SU-DHL-6 (cell line): ENCODE measurements around the gene RHBDL2.
"Not testable (repeated sequence)": the region's sequence is repeated elsewhere in the genome, so short reads cannot be mapped to it uniquely, and the experiment has no call there.

ENCODE experiments used
- H2AFZ ChIP-seq: fragments of 200-600 bp; sonication (generic); 2 replicates; pipeline ENCODE4 v1.6.1; 2014; ENCODE audit warnings: low read depth, mild to moderate bottlenecking, moderate library complexity, mixed read lengths, antibody characterized with exemption, low read length; ENCODE audit not compliant: severe bottlenecking
- H3F3A ChIP-seq: fragments of 200-600 bp; shearing (Covaris generic); 2 replicates; pipeline ENCODE4 v1.6.0; 2016; ENCODE audit warnings: antibody characterized with exemption, mild to moderate bottlenecking; ENCODE audit not compliant: insufficient read depth
- H3K27ac ChIP-seq: fragments of 200-600 bp; sonication (generic); 2 replicates; pipeline ENCODE4 v1.5.1; 2016; ENCODE audit warnings: low read depth, mild to moderate bottlenecking, low read length, moderate library complexity, mixed read lengths
- H3K27me3 ChIP-seq: fragments of 200-600 bp; sonication (generic), shearing (Covaris generic); 2 replicates; pipeline ENCODE4 v1.6.0; 2014; ENCODE audit warnings: mild to moderate bottlenecking, low read length
- H3K36me3 ChIP-seq: fragments of 200-600 bp; sonication (generic); 2 replicates; pipeline ENCODE4 v1.6.1; 2014; ENCODE audit warnings: mild to moderate bottlenecking, low read length, mixed read lengths
- H3K4me2 ChIP-seq: fragments of 300-600, 200-600 bp; shearing (Covaris generic), sonication (generic); 2 replicates; pipeline ENCODE4 v1.6.0; 2014; ENCODE audit warnings: low read length, low read depth, mild to moderate bottlenecking; ENCODE audit not compliant: poor library complexity, severe bottlenecking
- H3K4me3 ChIP-seq: fragments of 200-600 bp; sonication (generic); 2 replicates; pipeline ENCODE4 v1.5.1; 2014; ENCODE audit warnings: antibody characterized with exemption, low read length, mild to moderate bottlenecking, mixed read lengths; ENCODE audit not compliant: insufficient read depth, poor library complexity, severe bottlenecking
- H3K79me2 ChIP-seq: fragments of 200-600 bp; sonication (generic); 2 replicates; pipeline ENCODE4 v1.6.1; 2014; ENCODE audit warnings: mild to moderate bottlenecking, low read length, moderate library complexity; ENCODE audit not compliant: insufficient read depth
- H3K9ac ChIP-seq: fragments of 200-600 bp; sonication (generic); 2 replicates; pipeline ENCODE4 v1.7.0; 2014; ENCODE audit warnings: mild to moderate bottlenecking, low read length
- H3K9me2 ChIP-seq: fragments of 200-600 bp; sonication (generic); replicated peaks from 2 replicates; pipeline ENCODE4 v1.6.1; 2014; ENCODE audit warnings: low read length; ENCODE audit not compliant: insufficient read depth
- H3K9me3 ChIP-seq: fragments of 200-600 bp; sonication (generic); 2 replicates; pipeline ENCODE4 v1.6.1; 2014; ENCODE audit warnings: low read length, mixed read lengths; ENCODE audit not compliant: insufficient read depth
- H4K20me1 ChIP-seq: fragments of 200-600 bp; sonication (generic); 2 replicates; pipeline ENCODE4 v1.6.1; 2014; ENCODE audit warnings: low read depth, mild to moderate bottlenecking, antibody characterized with exemption, low read length, moderate library complexity, mixed read lengths
- CTCF ChIP-seq: fragments of 200-600 bp; sonication (generic); IDR thresholded peaks from one replicate; pipeline ENCODE4 v1.5.1; 2017; ENCODE audit warnings: antibody characterized with exemption, mild to moderate bottlenecking, low read length, moderate library complexity; ENCODE audit not compliant: insufficient read depth, poor library complexity, severe bottlenecking
- EZH2phosphoT487 ChIP-seq: fragments of 200-600 bp; sonication (generic), shearing (Covaris generic); conservative IDR thresholded peaks from 2 replicates; pipeline ENCODE4 v1.6.1; 2018; ENCODE audit warnings: mild to moderate bottlenecking, antibody characterized with exemption, low read length, moderate library complexity, mixed read lengths

The RHBDL2 gene

GRCh38 chr1:38848071-38848470, 93.6 kb downstream of the RHBDL2 start:
- no peaks in the 10 kb centered on the region for H3K9me3 ChIP-seq
- no peaks in the 10 kb centered on the region for H3F3A ChIP-seq
- no peaks in the 10 kb centered on the region for H3K9me2 ChIP-seq
- H4K20me1 ChIP-seq, result no peaks in the 10 kb centered on the region
- H3K27me3 ChIP-seq, result no peaks in the 10 kb centered on the region
- no peak overlapping the region for H3K4me3 ChIP-seq
- H2AFZ ChIP-seq, result no peak overlapping the region
- peaks cover 12% of the 10 kb centered on the region; the same call in 1 of the 2 replicates for H3K36me3 ChIP-seq
- peak overlapping the region; percentile 3 for H3K4me2 ChIP-seq
- H3K9ac ChIP-seq, result no peak overlapping the region
- H3K79me2 ChIP-seq, result no peaks in the 10 kb centered on the region
- TF ChIP-seq EZH2phosphoT487 (no peak), CTCF (no peak)
- H3K27ac ChIP-seq, result peak overlapping the region; percentile 56

- no peaks in the 10 kb centered on the region for H4K20me1 ChIP-seq
- H3K9me2 ChIP-seq, result no peaks in the 10 kb centered on the region
- no peak overlapping the region for H2AFZ ChIP-seq
- H3K9me3 ChIP-seq, result no peaks in the 10 kb centered on the region
- peaks cover 4% of the 10 kb centered on the region; the same call in 1 of the 2 replicates for H3K36me3 ChIP-seq
- no peaks in the 10 kb centered on the region for H3K27me3 ChIP-seq
- no peak overlapping the region for H3K27ac ChIP-seq
- no peak overlapping the region for H3K4me3 ChIP-seq
- no peaks in the 10 kb centered on the region for H3K79me2 ChIP-seq
- H3K9ac ChIP-seq, result no peak overlapping the region
- no peaks in the 10 kb centered on the region for H3F3A ChIP-seq
- TF ChIP-seq EZH2phosphoT487, result no peak
- TF ChIP-seq CTCF, result no peak
- no peak overlapping the region for H3K4me2 ChIP-seq
These were observed 95.4 kb downstream of the RHBDL2 start for GRCh38 chr1:38846210-38846609.

- H3K79me2 ChIP-seq, H3K4me3 ChIP-seq, H3K9me2 ChIP-seq, H4K20me1 ChIP-seq, H3K4me2 ChIP-seq, H3F3A ChIP-seq, H3K9ac ChIP-seq, H3K9me3 ChIP-seq, H2AFZ ChIP-seq, H3K27ac ChIP-seq, H3K27me3 ChIP-seq, H3K36me3 ChIP-seq: not testable (repeated sequence)
These were observed 96.5 kb downstream of the RHBDL2 start for GRCh38 chr1:38845088-38845487.

- no peak overlapping the region for H3K4me2 ChIP-seq
- no peaks in the 10 kb centered on the region for H3K9me2 ChIP-seq
- H4K20me1 ChIP-seq, result no peaks in the 10 kb centered on the region
- H2AFZ ChIP-seq, result no peak overlapping the region
- H3K27me3 ChIP-seq, result no peaks in the 10 kb centered on the region
- no peaks in the 10 kb centered on the region for H3K36me3 ChIP-seq
- no peaks in the 10 kb centered on the region for H3K9me3 ChIP-seq
- H3K9ac ChIP-seq, result no peak overlapping the region
- H3K27ac ChIP-seq, result no peak overlapping the region
- TF ChIP-seq CTCF (no peak), EZH2phosphoT487 (no peak)
- H3K4me3 ChIP-seq, result no peak overlapping the region
- H3F3A ChIP-seq, result no peaks in the 10 kb centered on the region
- H3K79me2 ChIP-seq, result no peaks in the 10 kb centered on the region
These were observed 101.3 kb downstream of the RHBDL2 start for GRCh38 chr1:38840281-38840680.
